Omental fat pad (tissue), 4 donors: ENCODE data around the gene PDLIM4. TPM values are rescaled to one million over a fixed set of nuclear protein-coding genes. Genes with fewer than 3 reads are reported as not detected.
A peak's percentile ranks its signal among the peaks of the same experiment; 100 is the strongest.

ENCODE experiments used
- ATAC-seq: fragments of 150-250 bp; one replicate; pipeline ENCODE4 v1.9.1; 2016; ENCODE audit warnings: mild to moderate bottlenecking, moderate library complexity; ENCODE audit not compliant: low FRiP score
- DNase-seq: peaks from one replicate; pipeline ENCODE4 v3.0.0-alpha.2; 2019; ENCODE audit warnings: low spot score
- total RNA-seq, 4 donors: library from RNA; depleted of rRNA; stranded (reverse); fragments of >200 nt; gene quantifications; one replicate each; pipeline ENCODE4 v1.1.0, GENCODE V29; 2016
- TF ChIP-seq, protein P1 (sequence below), 3 donors: fragments of 450-650 bp; IDR thresholded peaks; one replicate each; pipeline ENCODE4 v1.5.1; 2016 to 2017; ENCODE audit warnings: antibody characterized with exemption in 3 of 3, mild to moderate bottlenecking in 3 of 3, moderate library complexity in 2 of 3

Gene PDLIM4, protein sequence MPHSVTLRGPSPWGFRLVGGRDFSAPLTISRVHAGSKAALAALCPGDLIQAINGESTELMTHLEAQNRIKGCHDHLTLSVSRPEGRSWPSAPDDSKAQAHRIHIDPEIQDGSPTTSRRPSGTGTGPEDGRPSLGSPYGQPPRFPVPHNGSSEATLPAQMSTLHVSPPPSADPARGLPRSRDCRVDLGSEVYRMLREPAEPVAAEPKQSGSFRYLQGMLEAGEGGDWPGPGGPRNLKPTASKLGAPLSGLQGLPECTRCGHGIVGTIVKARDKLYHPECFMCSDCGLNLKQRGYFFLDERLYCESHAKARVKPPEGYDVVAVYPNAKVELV
- 10 to 100 TPM; 19.5 to 89.5 (median 23.4) TPM for total RNA-seq

DNA sequence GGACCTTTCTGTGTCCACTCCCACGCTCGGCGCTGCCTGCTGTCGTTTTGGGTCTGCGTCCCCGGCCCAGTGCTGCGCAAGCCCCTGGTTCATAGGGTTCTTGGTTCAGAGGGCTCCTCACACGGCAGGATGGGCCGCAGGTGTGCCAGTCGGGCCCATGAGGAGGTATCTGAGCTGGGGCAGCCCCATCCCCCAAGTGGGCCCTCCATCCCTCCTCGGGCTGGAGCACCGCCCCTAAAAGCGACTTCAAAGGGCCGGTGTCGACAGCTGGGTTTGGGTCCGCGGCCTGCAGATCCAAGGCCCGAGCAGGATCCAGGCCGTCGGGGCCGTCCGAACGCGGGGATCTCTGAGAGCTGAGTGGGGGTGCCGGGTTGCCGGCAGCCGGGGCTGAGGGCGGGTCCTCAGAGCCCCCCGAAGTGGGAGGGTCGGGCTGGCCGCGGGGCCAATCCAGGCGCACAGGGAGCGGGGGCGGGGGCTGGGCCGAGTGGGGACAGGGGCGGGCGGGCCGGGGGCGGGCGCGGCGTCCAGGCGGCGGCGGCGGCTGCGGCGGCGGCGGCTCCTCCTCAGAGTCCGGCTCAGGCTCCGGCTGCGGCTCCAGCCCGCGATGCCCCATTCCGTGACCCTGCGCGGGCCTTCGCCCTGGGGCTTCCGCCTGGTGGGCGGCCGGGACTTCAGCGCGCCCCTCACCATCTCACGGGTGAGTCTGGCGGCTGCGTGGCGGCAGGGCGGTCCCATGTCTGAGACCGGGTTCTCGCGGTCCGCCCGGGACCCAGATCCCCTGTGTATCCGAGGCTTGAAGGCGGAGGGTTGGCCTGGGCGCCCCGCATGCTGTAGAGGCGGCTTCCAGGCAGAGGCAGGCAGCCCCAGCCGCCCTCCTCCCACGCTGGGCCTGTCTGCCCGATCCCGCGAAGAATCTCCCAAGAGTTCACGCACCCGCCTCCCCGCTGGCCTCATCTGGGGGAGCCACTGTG is at the start of gene PDLIM4:
Gene PDLIM4 (plus strand): TSS at position 566 of the 971 bp plus-strand sequence. CDS start 39 bp downstream, at position 605.
- no peak for DNase-seq
- TF ChIP-seq, protein P1, sequence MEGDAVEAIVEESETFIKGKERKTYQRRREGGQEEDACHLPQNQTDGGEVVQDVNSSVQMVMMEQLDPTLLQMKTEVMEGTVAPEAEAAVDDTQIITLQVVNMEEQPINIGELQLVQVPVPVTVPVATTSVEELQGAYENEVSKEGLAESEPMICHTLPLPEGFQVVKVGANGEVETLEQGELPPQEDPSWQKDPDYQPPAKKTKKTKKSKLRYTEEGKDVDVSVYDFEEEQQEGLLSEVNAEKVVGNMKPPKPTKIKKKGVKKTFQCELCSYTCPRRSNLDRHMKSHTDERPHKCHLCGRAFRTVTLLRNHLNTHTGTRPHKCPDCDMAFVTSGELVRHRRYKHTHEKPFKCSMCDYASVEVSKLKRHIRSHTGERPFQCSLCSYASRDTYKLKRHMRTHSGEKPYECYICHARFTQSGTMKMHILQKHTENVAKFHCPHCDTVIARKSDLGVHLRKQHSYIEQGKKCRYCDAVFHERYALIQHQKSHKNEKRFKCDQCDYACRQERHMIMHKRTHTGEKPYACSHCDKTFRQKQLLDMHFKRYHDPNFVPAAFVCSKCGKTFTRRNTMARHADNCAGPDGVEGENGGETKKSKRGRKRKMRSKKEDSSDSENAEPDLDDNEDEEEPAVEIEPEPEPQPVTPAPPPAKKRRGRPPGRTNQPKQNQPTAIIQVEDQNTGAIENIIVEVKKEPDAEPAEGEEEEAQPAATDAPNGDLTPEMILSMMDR (IDR thresholded peaks at IDR 0.05) = no peak
- peak; percentile 27 for ATAC-seq

DNA sequence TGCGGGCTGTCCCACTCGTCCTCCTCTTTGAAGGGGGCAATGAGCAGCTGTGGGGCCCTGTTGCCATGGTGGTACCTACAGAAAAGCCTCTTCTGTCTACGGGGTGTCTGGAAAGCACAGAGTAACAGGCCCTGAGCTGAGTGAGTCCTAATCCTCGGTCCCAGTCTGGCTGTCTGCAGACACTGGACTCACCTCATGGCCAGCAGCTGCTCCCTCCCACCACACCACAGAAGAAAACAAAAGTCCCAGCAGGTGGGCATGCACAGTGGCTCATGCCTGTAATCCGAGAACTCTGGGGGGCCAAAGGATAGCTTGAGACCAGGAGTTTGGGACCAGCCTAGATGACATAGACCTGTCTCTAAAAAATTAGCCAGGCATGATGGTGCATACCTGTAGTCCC is 49.7 kb upstream of the PDLIM4 start:
- no peak for DNase-seq
- no peak for ATAC-seq
- TF ChIP-seq, protein P1 (IDR thresholded peaks at IDR 0.05) = no peak

DNA sequence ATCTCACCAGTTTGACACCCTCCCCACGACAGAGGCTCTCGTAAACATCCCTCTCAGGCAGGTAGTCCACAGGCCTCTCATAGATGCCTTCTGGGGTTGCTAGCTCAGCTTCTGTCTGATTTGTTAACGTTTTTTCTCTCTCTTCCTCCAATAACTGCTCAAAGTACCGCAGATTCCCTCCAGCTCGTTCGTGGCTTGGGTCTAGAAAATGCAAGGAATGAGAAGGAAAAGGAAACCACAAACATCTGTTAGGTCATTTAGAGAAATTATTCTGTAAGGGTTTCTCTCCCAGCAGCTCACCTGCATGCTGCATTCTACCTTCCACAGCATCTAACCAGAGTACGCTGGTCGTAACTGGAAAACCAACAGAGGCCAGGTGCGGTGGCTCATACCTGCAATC is 48.4 kb upstream of the PDLIM4 start:
- TF ChIP-seq, protein P1 (IDR thresholded peaks at IDR 0.05) = no peak
- ATAC-seq = no peak

DNA sequence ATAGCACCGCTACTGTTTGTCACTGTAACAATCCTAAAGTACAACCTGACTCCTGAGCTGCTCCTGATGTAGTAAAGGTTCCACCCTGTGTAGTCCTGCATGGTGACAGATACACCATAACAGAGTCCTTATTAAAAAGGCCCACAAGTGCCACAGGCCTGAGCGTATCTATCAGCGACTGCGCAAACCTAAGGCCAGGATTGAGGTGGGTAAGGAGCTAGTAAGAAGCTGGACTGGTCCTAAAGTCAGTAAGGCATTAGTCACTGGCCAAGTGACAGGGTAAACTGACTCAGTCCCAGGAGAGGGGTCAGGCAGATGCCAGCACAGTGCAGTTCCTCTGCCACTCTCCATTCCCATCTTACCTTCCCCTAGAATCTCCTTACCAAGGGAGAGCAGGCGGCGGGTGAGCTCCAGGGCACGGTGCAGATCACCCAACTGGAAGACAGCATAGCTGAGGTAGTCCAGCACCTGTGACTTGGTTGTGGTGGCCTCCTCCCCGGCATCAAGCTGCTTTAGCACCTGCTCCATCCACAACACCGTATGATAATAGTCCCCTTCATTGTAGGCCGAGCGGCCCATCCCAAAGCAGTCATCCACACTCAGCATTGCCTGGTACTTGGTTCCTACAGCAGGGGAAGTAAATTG is 47.5 kb upstream of the PDLIM4 start:
- ATAC-seq (no peak), DNase-seq (no peak)
- TF ChIP-seq, protein P1 (IDR thresholded peaks at IDR 0.05) = no peak

More for the DNA sequence above, 48.4 kb upstream of the PDLIM4 start:
- no peak for DNase-seq

DNA sequence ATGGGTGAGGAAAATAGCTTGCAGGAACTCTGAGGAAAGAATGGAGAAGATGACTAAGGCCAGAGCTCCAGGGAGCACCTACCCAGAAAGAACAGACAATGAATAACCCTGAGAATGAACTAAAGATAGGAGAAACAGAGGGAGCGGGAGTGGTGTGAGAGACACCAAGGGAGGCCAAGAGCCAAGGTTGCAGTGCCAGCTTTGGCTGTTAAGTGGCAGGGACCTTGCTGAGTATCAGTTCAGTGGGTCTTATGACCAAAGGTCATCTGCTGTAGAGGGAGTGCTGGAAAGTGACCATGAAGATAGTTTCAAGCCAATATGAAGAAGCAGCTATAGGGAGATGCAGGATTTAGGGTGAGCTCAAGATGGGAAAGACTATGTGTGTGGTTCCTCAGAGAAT is 46.6 kb upstream of the PDLIM4 start:
- ATAC-seq (no peak), DNase-seq (no peak)
- TF ChIP-seq, protein P1 (IDR thresholded peaks at IDR 0.05) = no peak

DNA sequence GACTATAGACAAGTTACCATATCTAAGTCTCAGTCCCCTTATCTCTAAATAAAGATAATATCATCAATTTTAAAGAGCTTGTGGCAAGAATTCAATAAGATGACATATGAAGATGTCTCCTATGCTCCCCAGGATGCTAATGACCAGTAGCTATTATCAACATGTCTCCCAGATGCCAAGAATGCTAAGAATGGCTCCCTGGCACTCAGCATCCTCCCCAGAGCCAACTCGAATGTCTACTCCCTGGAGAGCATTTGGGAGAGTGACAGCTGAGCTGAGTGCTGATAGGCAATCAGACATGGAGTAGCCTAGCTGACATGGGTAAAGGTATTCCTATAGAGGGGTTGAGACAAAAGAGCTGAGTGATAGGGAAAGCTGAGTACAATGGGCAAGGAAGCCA is 45.7 kb upstream of the PDLIM4 start:
- DNase-seq (no peak), ATAC-seq (no peak)
- TF ChIP-seq, protein P1 (IDR thresholded peaks at IDR 0.05) = no peak
